Sigmoid colon (tissue), 7 donors: Measurements from ENCODE around the gene TAF6. TPM values are rescaled to one million over a fixed set of nuclear protein-coding genes. Genes with fewer than 3 reads are reported as not detected.

Experiments
- DNase-seq: peaks from one replicate; pipeline ENCODE4 v3.0.0-alpha.2; 2019
- H3K27ac ChIP-seq, 4 donors: fragments of 200-600 bp; sonication (generic); one replicate each; pipeline ENCODE4 v1.5.1; 2016 to 2019; ENCODE audit warnings: mild to moderate bottlenecking in 1 of 4
- H3K27me3 ChIP-seq, 3 donors: fragments of 200-600 bp; sonication (generic); one replicate each; pipeline ENCODE4 v1.5.1; 2019; ENCODE audit warnings: mild to moderate bottlenecking in 1 of 3
- H3K36me3 ChIP-seq, 4 donors: fragments of 200-600 bp; sonication (generic); one replicate each; pipeline ENCODE4 v1.5.1; 2016 to 2019
- H3K4me1 ChIP-seq, 4 donors: fragments of 200-600 bp; sonication (generic); one replicate each; pipeline ENCODE4 v1.5.1; 2017 to 2019
- H3K4me3 ChIP-seq, 4 donors: fragments of 200-600 bp; sonication (generic); one replicate each; pipeline ENCODE4 v1.5.1; 2017 to 2019; ENCODE audit warnings: mild to moderate bottlenecking in 2 of 4, moderate library complexity in 1 of 4
- H3K9me3 ChIP-seq, 4 donors: fragments of 200-600 bp in 3 of 4; sonication (generic) in 3 of 4; one replicate each; pipeline versions ENCODE4 v1.5.1 to v1.6.1; 2013 to 2019
- CTCF ChIP-seq, 4 experiments: fragments of 450-650 bp in 3 of 4; fragments of 200-600 bp in 1 of 4; IDR thresholded peaks; one replicate each; pipeline ENCODE4 v1.5.1; 2016 to 2019; ENCODE audit warnings: antibody characterized with exemption in 4 of 4, mild to moderate bottlenecking in 3 of 4, moderate library complexity in 2 of 4
- EP300 ChIP-seq, 4 donors: sonication (generic); formaldehyde crosslinking; IDR thresholded peaks; one replicate each; pipeline ENCODE4 v1.6.1; 2017; ENCODE audit warnings: antibody characterized with exemption in 4 of 4
- POLR2A ChIP-seq, 2 donors: fragments of 450-650 bp; IDR thresholded peaks; one replicate each; pipeline ENCODE4 v1.6.1; 2016; ENCODE audit warnings: antibody characterized with exemption in 2 of 2, mild to moderate bottlenecking in 2 of 2, moderate library complexity in 2 of 2
- POLR2AphosphoS5 ChIP-seq, 4 donors: sonication (generic); formaldehyde crosslinking; IDR thresholded peaks; one replicate each; pipeline ENCODE4 v1.6.1; 2017; ENCODE audit warnings: antibody characterized with exemption in 4 of 4
- WGBS, 2 donors: extraction: QIAGEN DNeasy Blood & Tissue Kit; methylation state at CpG; one replicate each; pipeline ENCODE4 v1.1.7; 2013; 5-methylcytosine and 5-hydroxymethylcytosine counted together
- intact Hi-C: fragments of 100-400 bp; cut with DNase I; formaldehyde crosslinking; loops from one replicate; pipeline ENCODE4 v1.15.1; 2023
- polyA plus RNA-seq, 3 donors: library from polyadenylated mRNA; stranded (reverse); fragments of 200-250 nt; gene quantifications; one replicate each; pipeline ENCODE4 v1.2.3, GENCODE V29; 2013
- total RNA-seq, 4 donors: library from RNA; depleted of rRNA; stranded (reverse); fragments of >200 nt; gene quantifications; one replicate each; pipeline ENCODE4 v1.1.0, GENCODE V29; 2016
- donor health status: healthy with polysubstance abuse.
- donor health status: Bipolar disorder and iron deficiency.
- donor health status: healthy.

Gene TAF6
- total and polyA plus RNA-seq, 7 donors, result 18.0 to 87.8 (median 56.6) TPM

- no peak for TF ChIP-seq CTCF (IDR thresholded peaks at IDR 0.05)
- no peak for TF ChIP-seq POLR2A (IDR thresholded peaks at IDR 0.05)
- no peak for TF ChIP-seq EP300 (IDR thresholded peaks at IDR 0.05)
- TF ChIP-seq POLR2AphosphoS5 (IDR thresholded peaks at IDR 0.05), result no peak
- peaks cover 0 to 52% (median 47%) of the 10 kb centered on the region in 4 donors for H3K4me1 ChIP-seq
- no peak overlapping the region for H3K27ac ChIP-seq
- 89 to 90% methylated on average over 14 of the region's 14 CpGs for WGBS, 2 donors
- no peaks in the 10 kb centered on the region for H3K9me3 ChIP-seq
- H3K27me3 ChIP-seq, result no peaks in the 10 kb centered on the region
- intact Hi-C loops, result no loop called here
- DNase-seq, result no peak
- no peak overlapping the region for H3K4me3 ChIP-seq
- peaks cover 44 to 59% (median 50%) of the 10 kb centered on the region in 4 donors for H3K36me3 ChIP-seq
Measured at GRCh38 chr7:100090527-100091410, 28.4 kb downstream of the TAF6 start.

GRCh38 chr7:100089458-100090196, 29.5 kb downstream of the TAF6 start:
- TF ChIP-seq EP300 (IDR thresholded peaks at IDR 0.05) (no peak), POLR2AphosphoS5 (IDR thresholded peaks at IDR 0.05) (no peak), POLR2A (IDR thresholded peaks at IDR 0.05) (no peak), CTCF (IDR thresholded peaks at IDR 0.05) (no peak)
- H3K27me3 ChIP-seq, result no peaks in the 10 kb centered on the region
- H3K36me3 ChIP-seq, result peaks cover 32 to 48% (median 41%) of the 10 kb centered on the region in 4 donors
- H3K4me3 ChIP-seq, result peak overlapping the region; percentile 54 to 91 (median 71)
- intact Hi-C loops, result loop anchor here (2.0 to 10.0 kb wide), 2 partner anchors 37 to 175 kb away; partner anchors contain the start of genes MBLAC1 and TRIM4
- H3K27ac ChIP-seq, result peak overlapping the region; percentile 86 to 94 (median 88)
- WGBS, 2 donors, result 18 to 42% methylated on average over 7 of the region's 7 CpGs
- DNase-seq, result no peak
- peaks cover 0 to 62% (median 53%) of the 10 kb centered on the region in 4 donors for H3K4me1 ChIP-seq
- H3K9me3 ChIP-seq, result no peaks in the 10 kb centered on the region

- intact Hi-C loops, result loop anchor here (1.0 to 10.0 kb wide), 3 partner anchors 11 to 174 kb away; partner anchors contain the start of genes MBLAC1 and TRIM4
- peak; percentile 48 to 62 for TF ChIP-seq POLR2A (IDR thresholded peaks at IDR 0.05)
- peak; percentile 80 to 93 (median 91) for TF ChIP-seq POLR2AphosphoS5 (IDR thresholded peaks at IDR 0.05)
- TF ChIP-seq CTCF (IDR thresholded peaks at IDR 0.05), result no peak
- H3K27me3 ChIP-seq, result no peaks in the 10 kb centered on the region
Measured at GRCh38 chr7:100088621-100089457, 30.3 kb downstream of the TAF6 start, which contains the start of gene COPS6. Gene COPS6, plus strand, starts transcription at chr7:100088969. Its CDS starts 22 bp downstream, at chr7:100088991.

GRCh38 chr7:100088095-100088620, 31.0 kb downstream of the TAF6 start:
- peaks cover 23 to 33% (median 27%) of the 10 kb centered on the region in 4 donors for H3K36me3 ChIP-seq
- 70 to 80% methylated on average over 11 of the region's 11 CpGs for WGBS, 2 donors
- no peak for TF ChIP-seq CTCF (IDR thresholded peaks at IDR 0.05)
- no peak for TF ChIP-seq EP300 (IDR thresholded peaks at IDR 0.05)
- TF ChIP-seq POLR2A (IDR thresholded peaks at IDR 0.05), result no peak
- H3K27ac ChIP-seq, result peak overlapping the region; percentile 86 to 94 (median 88)
- H3K4me1 ChIP-seq, result peaks cover 0 to 51% (median 44%) of the 10 kb centered on the region in 4 donors
- H3K9me3 ChIP-seq, result no peaks in the 10 kb centered on the region
- intact Hi-C loops, result loop anchor here (1.0 to 10.0 kb wide), 3 partner anchors 12 to 173 kb away; partner anchors contain the start of genes MBLAC1 and TRIM4
- H3K4me3 ChIP-seq, result peak overlapping the region; percentile 54 to 91 (median 71)
- H3K27me3 ChIP-seq, result no peaks in the 10 kb centered on the region
- no peak for DNase-seq

More at GRCh38 chr7:100088621-100089457, 30.3 kb downstream of the TAF6 start, which contains the start of gene COPS6:
- Histone ChIP-seq H3K36me3 (peaks cover 26 to 40% (median 34%) of the 10 kb centered on the region in 4 donors), H3K27ac (peak within 1 kb of the TSS; percentile 86 to 94 (median 88)), H3K4me1 (peaks cover 0 to 57% (median 51%) of the 10 kb centered on the region in 4 donors), H3K4me3 (peak within 1 kb of the TSS; percentile 54 to 91 (median 71)), H3K9me3 (no peaks in the 10 kb centered on the region)
- peak; percentile 91 for DNase-seq
- 0 to 1% methylated on average over 68 of the region's 68 CpGs for WGBS, 2 donors
